Loucy (cell line): ENCODE data around the gene FAM13A.

Experiments
- EZH2phosphoT487 ChIP-seq: fragments of 200-600 bp; IDR thresholded peaks from 2 replicates; pipeline ENCODE4 v1.6.1; 2018; ENCODE audit warnings: antibody characterized with exemption, mild to moderate bottlenecking, moderate library complexity, borderline replicate concordance
- TF ChIP-seq, protein P1 (sequence below): fragments of 200-600 bp; sonication (generic); conservative IDR thresholded peaks from 2 replicates; pipeline ENCODE4 v1.5.1; 2014; ENCODE audit warnings: mild to moderate bottlenecking, antibody characterized with exemption, low read length

DNA sequence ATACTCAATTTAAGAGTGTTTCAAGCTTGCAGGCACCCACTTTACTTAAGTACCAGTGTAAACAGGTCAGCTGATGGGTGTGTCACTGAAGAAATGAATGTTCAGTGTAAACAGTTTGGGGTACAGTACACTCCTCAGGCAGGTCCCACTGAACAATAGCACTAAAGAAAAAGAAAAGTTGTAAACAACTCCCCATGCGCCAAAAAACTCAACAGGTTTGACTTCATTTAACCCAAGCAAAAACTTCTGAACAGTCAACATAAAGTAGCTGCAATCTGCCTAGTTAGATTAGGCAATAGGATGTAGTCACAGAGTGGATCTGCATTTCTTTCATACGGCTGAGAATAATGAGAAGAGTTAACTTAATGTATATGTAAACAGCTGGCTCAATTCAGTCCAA lies 93.2 kb downstream of the FAM13A start:
- TF ChIP-seq, protein P1, sequence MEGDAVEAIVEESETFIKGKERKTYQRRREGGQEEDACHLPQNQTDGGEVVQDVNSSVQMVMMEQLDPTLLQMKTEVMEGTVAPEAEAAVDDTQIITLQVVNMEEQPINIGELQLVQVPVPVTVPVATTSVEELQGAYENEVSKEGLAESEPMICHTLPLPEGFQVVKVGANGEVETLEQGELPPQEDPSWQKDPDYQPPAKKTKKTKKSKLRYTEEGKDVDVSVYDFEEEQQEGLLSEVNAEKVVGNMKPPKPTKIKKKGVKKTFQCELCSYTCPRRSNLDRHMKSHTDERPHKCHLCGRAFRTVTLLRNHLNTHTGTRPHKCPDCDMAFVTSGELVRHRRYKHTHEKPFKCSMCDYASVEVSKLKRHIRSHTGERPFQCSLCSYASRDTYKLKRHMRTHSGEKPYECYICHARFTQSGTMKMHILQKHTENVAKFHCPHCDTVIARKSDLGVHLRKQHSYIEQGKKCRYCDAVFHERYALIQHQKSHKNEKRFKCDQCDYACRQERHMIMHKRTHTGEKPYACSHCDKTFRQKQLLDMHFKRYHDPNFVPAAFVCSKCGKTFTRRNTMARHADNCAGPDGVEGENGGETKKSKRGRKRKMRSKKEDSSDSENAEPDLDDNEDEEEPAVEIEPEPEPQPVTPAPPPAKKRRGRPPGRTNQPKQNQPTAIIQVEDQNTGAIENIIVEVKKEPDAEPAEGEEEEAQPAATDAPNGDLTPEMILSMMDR = no peak
- TF ChIP-seq EZH2phosphoT487 = no peak
